GM12878 (cell line): Measurements from ENCODE around the gene HOXD9. TPM values are rescaled to one million over a fixed set of nuclear protein-coding genes. Genes with fewer than 3 reads are reported as not detected.
A peak's percentile ranks its signal among the peaks of the same experiment; 100 is the strongest.

Source experiments
- ATAC-seq: fragments of 200-7000 bp; cut with Tn5 transposase; 3 replicates; pipeline ENCODE4 v1.9.1; 2020; ENCODE audit warnings: mild to moderate bottlenecking, moderate library complexity
- BruUV-seq: library from RNA; stranded (reverse); fragments of 400-500 nt; replicated peaks from 2 replicates; lab custom pipeline; 2021; lab: Mats Ljungman, UMichigan
- CTCF ChIA-PET: fragments of 300-600 bp; sonication (Branson Sonifier 250); formaldehyde crosslinking; extraction: SDS; loops from one replicate; lab custom pipeline; 2021; ENCODE audit warnings: inconsistent platforms; lab: Yijun Ruan, JAX
- POLR2A ChIA-PET: fragments of 350-600 bp; formaldehyde crosslinking; extraction: SDS; loops from one replicate; lab custom pipeline; 2021; ENCODE audit warnings: inconsistent platforms; lab: Charles Lee
- RAD21 ChIA-PET: fragments of 300-600 bp; sonication (Branson Sonifier 250); formaldehyde crosslinking; loops from one replicate; lab custom pipeline; 2023; ENCODE audit warnings: antibody characterized with exemption; ENCODE audit not compliant: unreplicated experiment; lab: Charles Lee
- SMC1A ChIA-PET: fragments of 300-600 bp; sonication (Branson Sonifier 250); formaldehyde crosslinking; loops from one replicate; lab custom pipeline; 2023; ENCODE audit not compliant: unreplicated experiment, uncharacterized antibody; lab: Charles Lee
- DNase-seq: peaks from one replicate; pipeline ENCODE4 v3.0.0-alpha.2; 2011; ENCODE audit warnings: low read depth, low spot score
- FAIRE-seq: peaks from 3 replicates; lab custom pipeline; 2011; peaks lifted over from hg19 to GRCh38; lab: Jason Lieb, UNC
- H2AFZ ChIP-seq: 2 replicates; pipeline ENCODE4 v1.6.0; 2011; ENCODE audit warnings: low read depth, low read length, control low read depth; ENCODE audit not compliant: control insufficient read depth
- H3K27ac ChIP-seq: 2 replicates; pipeline ENCODE4 v1.5.1; 2011; ENCODE audit warnings: control low read depth; ENCODE audit not compliant: control insufficient read depth, insufficient read depth
- H3K27me3 ChIP-seq, 2 experiments: replicated peaks in 1 of 2; 2 replicates each; pipeline versions ENCODE4 v1.6.0 to v1.6.1; 2011; ENCODE audit warnings: low read length in 1 of 2; ENCODE audit not compliant: control insufficient read depth in 2 of 2, insufficient read depth in 2 of 2
- H3K36me3 ChIP-seq, 2 experiments: 2 replicates each; pipeline ENCODE4 v1.5.1; 2011; ENCODE audit warnings: low read length in 1 of 2; ENCODE audit not compliant: control insufficient read depth in 2 of 2, insufficient read depth in 2 of 2
- H3K4me1 ChIP-seq: 2 replicates; pipeline ENCODE4 v1.6.1; 2011; ENCODE audit warnings: mild to moderate bottlenecking, low read length, moderate library complexity, mixed read lengths; ENCODE audit not compliant: control insufficient read depth, insufficient read depth
- H3K4me2 ChIP-seq: 2 replicates; pipeline ENCODE4 v1.6.0; 2011; ENCODE audit warnings: control low read depth; ENCODE audit not compliant: control insufficient read depth, insufficient read depth
- H3K4me3 ChIP-seq: fragments of 200-600 bp; sonication (generic); 2 replicates; pipeline ENCODE4 v1.5.1; 2016
- H3K79me2 ChIP-seq: 2 replicates; pipeline ENCODE4 v1.6.0; 2011; ENCODE audit warnings: low read length; ENCODE audit not compliant: control insufficient read depth, insufficient read depth
- H3K9ac ChIP-seq: 2 replicates; pipeline ENCODE4 v1.8.0; 2011; ENCODE audit warnings: low read length, control low read depth, mixed read lengths; ENCODE audit not compliant: control insufficient read depth, insufficient read depth
- H3K9me3 ChIP-seq: replicated peaks from 3 replicates; pipeline ENCODE4 v1.5.1; 2011; ENCODE audit warnings: mild to moderate bottlenecking, low read length; ENCODE audit not compliant: control insufficient read depth, insufficient read depth
- H4K20me1 ChIP-seq: 2 replicates; pipeline ENCODE4 v1.6.0; 2011; ENCODE audit not compliant: control insufficient read depth, insufficient read depth
- BCL11A ChIP-seq: IDR thresholded peaks from 2 replicates; pipeline ENCODE4 v1.6.1; 2011; ENCODE audit warnings: low read depth, low read length
- CHD4 ChIP-seq: fragments of 200-600 bp; sonication (generic); IDR thresholded peaks from 2 replicates; pipeline ENCODE4 v1.6.1; 2016; ENCODE audit warnings: mild to moderate bottlenecking
- JUNB ChIP-seq: IDR thresholded peaks from 2 replicates; pipeline ENCODE4 v1.6.1; 2016; ENCODE audit warnings: antibody characterized with exemption, mild to moderate bottlenecking
- MAX ChIP-seq: IDR thresholded peaks from 2 replicates; pipeline ENCODE4 v1.6.1; 2012; ENCODE audit warnings: low read depth, low read length, improper control_type of control experiment
- MTA2 ChIP-seq: fragments of 450-650 bp; IDR thresholded peaks from 2 replicates; pipeline ENCODE4 v1.6.1; 2016; ENCODE audit warnings: low read depth, mild to moderate bottlenecking, moderate library complexity
- PAX8 ChIP-seq: fragments of 450-650 bp; IDR thresholded peaks from 2 replicates; pipeline ENCODE4 v1.6.1; 2017; ENCODE audit warnings: mild to moderate bottlenecking, moderate library complexity
- POLR2AphosphoS2 ChIP-seq: IDR thresholded peaks from 2 replicates; pipeline ENCODE4 v1.6.1; 2011; ENCODE audit warnings: low read depth, mild to moderate bottlenecking, low read length, improper control_type of control experiment, moderate library complexity
- RFX5 ChIP-seq: IDR thresholded peaks from 2 replicates; pipeline ENCODE4 v1.6.1; 2011; ENCODE audit warnings: low read depth, low read length, improper control_type of control experiment
- SMC3 ChIP-seq: IDR thresholded peaks from 2 replicates; pipeline ENCODE4 v1.6.1; 2011; ENCODE audit warnings: low read length, improper control_type of control experiment, borderline replicate concordance
- SUZ12 ChIP-seq: fragments of 200-600 bp; sonication (generic); IDR thresholded peaks from one replicate; pipeline ENCODE4 v1.6.1; 2018; ENCODE audit warnings: antibody characterized with exemption, mild to moderate bottlenecking; ENCODE audit not compliant: unreplicated experiment
- YBX1 ChIP-seq: fragments of 450-650 bp; IDR thresholded peaks from 2 replicates; pipeline ENCODE4 v1.6.1; 2016; ENCODE audit warnings: antibody characterized with exemption
- ZNF207 ChIP-seq: fragments of 450-650 bp; IDR thresholded peaks from 2 replicates; pipeline ENCODE4 v1.6.1; 2014; ENCODE audit warnings: antibody characterized with exemption, mild to moderate bottlenecking, borderline replicate concordance
- ZNF217 ChIP-seq: fragments of 450-650 bp; IDR thresholded peaks from 2 replicates; pipeline ENCODE4 v1.6.1; 2017; ENCODE audit warnings: antibody characterized with exemption, mild to moderate bottlenecking
- WGBS: methylation state at CpG from one replicate; pipeline ENCODE4 v1.1.6; 2016; ENCODE audit warnings: low lambda C conversion rate; ENCODE audit not compliant: insufficient replicate concordance, insufficient coverage; ENCODE audit errors: missing lambda C conversion rate; 5-methylcytosine and 5-hydroxymethylcytosine counted together
- in situ Hi-C: fragments of 300-500 bp; cut with MboI; formaldehyde crosslinking; loops from 9 replicates; pipeline ENCODE4 v1.14.3; 2018; ENCODE audit warnings: mixed read lengths
- intact Hi-C: fragments of 100-400 bp; cut with micrococcal nuclease; formaldehyde crosslinking; loops from one replicate; pipeline ENCODE4 v1.14.2; 2022; ENCODE audit not compliant: unreplicated experiment
- polyA plus RNA-seq, 11 experiments: library from polyadenylated mRNA; depleted of rRNA in 4 of 11; unstranded in 6 of 11; stranded (reverse) in 5 of 11; fragments of >200 nt; fragmentation: Nextera tagmentation in 4 of 11; fragmentation: Illumina TruSeq in 1 of 11; extraction: Ambion mirVana in 4 of 11; extraction: Trizol in 1 of 11; gene quantifications; 1 replicate in 1 of 11; 2 replicates in 10 of 11; pipeline versions ENCODE4 v1.2.1 to v1.2.3, GENCODE V29; 2011 to 2016; ENCODE audit warnings: inconsistent platforms in 2 of 11, missing spikeins in 2 of 11, low read depth in 1 of 11
- total RNA-seq, 4 experiments: library from RNA; depleted of rRNA in 3 of 4; stranded (reverse); fragments of >200 nt in 3 of 4; fragmentation: Illumina TruSeq in 1 of 4; extraction: Trizol in 1 of 4; gene quantifications; 2 replicates each; pipeline versions ENCODE4 v1.2.1 to v1.2.3, GENCODE V29; 2013 to 2021

The HOXD9 gene
- total and polyA plus RNA-seq, 10 of the 15 experiments (the other 5 are each of a cell fraction or from before 2014, with no cell fraction given): not detected

- 25% methylated on average over 30 of the region's 33 CpGs for WGBS
- Histone ChIP-seq H3K4me2 (no peak overlapping the region), H3K9me3 (peaks cover 1% of the 10 kb centered on the region; the same call in 2 of the 3 replicates), H3K4me1 (no peaks in the 10 kb centered on the region), H3K4me3 (peak overlapping the region; percentile 6; the same call in 1 of the 2 replicates), H3K27me3 (peaks cover 10 to 32% of the 10 kb centered on the region in 2 experiments), H2AFZ (no peak overlapping the region), H3K27ac (no peak overlapping the region), H3K79me2 (no peaks in the 10 kb centered on the region), H4K20me1 (no peaks in the 10 kb centered on the region), H3K36me3 (no peaks in the 10 kb centered on the region), H3K9ac (no peak overlapping the region)
- no peak for DNase-seq
- RAD21 ChIA-PET: interaction anchor here (1.5 to 2.4 kb wide), 3 partner anchors 422 to 1016 kb away, joined by 4 to 8 read pairs (median 7); no protein-coding TSS in a partner anchor
- intact Hi-C loops: no loop called here
- in situ Hi-C loops: loop anchor here (25.0 kb wide), 1 partner anchor 1205 kb away; no protein-coding TSS in a partner anchor
- POLR2A ChIA-PET: no interaction called here
- CTCF ChIA-PET: interaction anchor here (0.7 to 3.4 kb wide), 15 partner anchors 8 to 1215 kb away, joined by 3 to 36 read pairs (median 7); no protein-coding TSS in a partner anchor
- FAIRE-seq: no peak
- SMC1A ChIA-PET: interaction anchor here (0.7 to 3.2 kb wide), 12 partner anchors 10 to 1029 kb away, joined by 3 to 13 read pairs (median 4); no protein-coding TSS in a partner anchor
- BruUV-seq: no TSS peak
- no peak for ATAC-seq
- TF ChIP-seq BCL11A (no peak), SUZ12 (peak; percentile 34)
Measured at GRCh38 chr2:176132205-176133171, 10.0 kb downstream of the HOXD9 start.

DNA sequence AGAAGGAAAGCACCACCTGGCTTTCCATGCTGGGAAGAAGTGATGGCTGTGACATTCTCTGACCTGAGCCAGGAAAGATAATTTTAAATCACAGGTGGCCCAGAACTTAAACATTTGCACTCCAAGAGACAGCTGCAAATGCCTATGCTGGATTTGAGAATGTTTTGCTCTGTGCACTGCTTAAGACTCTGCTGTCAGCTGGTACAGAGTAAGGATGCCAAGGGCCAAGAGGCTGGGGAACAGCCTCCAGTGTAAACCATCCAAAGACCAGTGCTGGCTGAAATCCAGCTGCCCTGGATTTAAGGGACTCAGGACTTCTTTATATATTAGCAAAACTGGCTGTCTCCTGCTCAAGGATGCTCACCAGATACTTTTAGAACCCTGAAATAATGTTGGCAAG lies 10.9 kb downstream of the HOXD9 start:
- FAIRE-seq: no peak
- intact Hi-C loops: no loop called here
- TF ChIP-seq YBX1 (no peak), MAX (no peak), ZNF207 (no peak), CHD4 (no peak), ZNF217 (no peak), SMC3 (no peak), MTA2 (no peak), JUNB (no peak), RFX5 (no peak), PAX8 (no peak), POLR2AphosphoS2 (no peak)

More for the DNA sequence above, 10.9 kb downstream of the HOXD9 start:
- ATAC-seq (no peak), DNase-seq (no peak)
- no TSS peak for BruUV-seq
- Histone ChIP-seq H3K4me1 (no peaks in the 10 kb centered on the region), H3K4me2 (no peak overlapping the region), H3K36me3 (no peaks in the 10 kb centered on the region), H3K4me3 (no peak overlapping the region), H2AFZ (no peak overlapping the region), H3K9ac (no peak overlapping the region), H4K20me1 (no peaks in the 10 kb centered on the region), H3K27me3 (peaks cover 9 to 28% of the 10 kb centered on the region in 2 experiments), H3K27ac (no peak overlapping the region), H3K9me3 (no peaks in the 10 kb centered on the region; the same call in 1 of the 3 replicates), H3K79me2 (no peaks in the 10 kb centered on the region)
- in situ Hi-C loops: loop anchor here (25.0 kb wide), 1 partner anchor 1204 kb away; no protein-coding TSS in a partner anchor
- ChIA-PET RAD21 (no interaction called here), SMC1A (interaction anchor here (0.9 to 3.2 kb wide), 4 partner anchors 322 to 1015 kb away, joined by 3 to 13 read pairs (median 4); no protein-coding TSS in a partner anchor), POLR2A (no interaction called here), CTCF (interaction anchor here (1.0 to 3.4 kb wide), 5 partner anchors 322 to 1015 kb away, joined by 3 to 36 read pairs (median 11); no protein-coding TSS in a partner anchor)
